ENCODE results near the gene SPINK14. TPM values are rescaled to one million over a fixed set of nuclear protein-coding genes. Genes with fewer than 3 reads are reported as not detected.

The SPINK14 gene
- total and polyA plus RNA-seq, 4 donors: not detected

DNA sequence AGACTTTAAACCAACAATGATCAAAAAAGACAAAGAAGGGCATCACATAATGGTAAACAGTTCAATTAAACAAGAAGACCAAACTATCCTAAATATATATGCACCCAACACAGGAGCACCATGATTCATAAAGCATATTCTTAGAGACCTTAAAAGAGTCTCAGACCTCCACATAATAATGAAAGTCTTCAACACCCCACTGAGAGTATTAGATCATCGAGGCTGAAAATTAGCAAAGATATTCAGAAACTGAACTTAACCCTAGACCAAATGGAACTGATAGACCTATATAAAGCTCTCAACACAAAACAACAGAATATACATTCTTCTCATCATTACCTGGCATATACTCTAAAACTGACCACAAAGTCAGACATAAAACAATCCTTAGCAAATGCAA lies 11.7 kb upstream of the SPINK14 start:
- Histone ChIP-seq H3K4me1 (ENCODE audit: control insufficient read depth in 4 of 4, insufficient read depth in 4 of 4, low read length in 3 of 4) (no peaks in the 10 kb centered on the region), H3K36me3 (ENCODE audit: control insufficient read depth in 4 of 4, insufficient read depth in 3 of 4, low read depth in 1 of 4, low read length in 3 of 4) (no peaks in the 10 kb centered on the region), H3K9me3 (ENCODE audit: control insufficient read depth in 4 of 4, low read length in 3 of 4) (no peaks in the 10 kb centered on the region), H3K9ac (ENCODE audit: low read depth in 1 of 2, low read length in 2 of 2) (no peak overlapping the region), H3K27ac (ENCODE audit: low read depth in 1 of 2, low read length in 2 of 2) (no peak overlapping the region), H3K4me3 (ENCODE audit: low read depth in 1 of 3, low read length in 3 of 3) (no peak overlapping the region), H3K27me3 (ENCODE audit: control insufficient read depth in 4 of 4, insufficient read depth in 4 of 4, low read length in 3 of 4) (no peaks in the 10 kb centered on the region)
- WGBS: 91% methylated on average over 1 of the region's 1 CpG
- DNase-seq (ENCODE audit: low spot score): no peak
- TF ChIP-seq YY1 (IDR thresholded peaks at IDR 0.05): no peak
- TF ChIP-seq RXRA (IDR thresholded peaks at IDR 0.05): no peak
- TF ChIP-seq NR2F2 (IDR thresholded peaks at IDR 0.05): no peak
- no peak for TF ChIP-seq HNF4G (IDR thresholded peaks at IDR 0.05)
- no peak for TF ChIP-seq TAF1 (conservative IDR thresholded peaks at IDR 0.05)

GRCh38 chr5:148162038-148162437 lies 6.3 kb upstream of the SPINK14 start:
- H3K27me3 ChIP-seq (ENCODE audit: control insufficient read depth in 4 of 4, insufficient read depth in 4 of 4, low read length in 3 of 4): no peaks in the 10 kb centered on the region
- 92% methylated on average over 1 of the region's 1 CpG for WGBS
- no peak for DNase-seq (ENCODE audit: low spot score)
- H3K9me3 ChIP-seq (ENCODE audit: control insufficient read depth in 4 of 4, low read length in 3 of 4): no peaks in the 10 kb centered on the region
- H3K9ac ChIP-seq (ENCODE audit: low read depth in 1 of 2, low read length in 2 of 2): no peak overlapping the region
- no peak overlapping the region for H3K4me3 ChIP-seq (ENCODE audit: low read depth in 1 of 3, low read length in 3 of 3)
- H3K4me1 ChIP-seq (ENCODE audit: control insufficient read depth in 4 of 4, insufficient read depth in 4 of 4, low read length in 3 of 4): no peaks in the 10 kb centered on the region
- no peak overlapping the region for H3K27ac ChIP-seq (ENCODE audit: low read depth in 1 of 2, low read length in 2 of 2)
- H3K36me3 ChIP-seq (ENCODE audit: control insufficient read depth in 4 of 4, insufficient read depth in 3 of 4, low read depth in 1 of 4, low read length in 3 of 4): no peaks in the 10 kb centered on the region
- TF ChIP-seq, protein P1, sequence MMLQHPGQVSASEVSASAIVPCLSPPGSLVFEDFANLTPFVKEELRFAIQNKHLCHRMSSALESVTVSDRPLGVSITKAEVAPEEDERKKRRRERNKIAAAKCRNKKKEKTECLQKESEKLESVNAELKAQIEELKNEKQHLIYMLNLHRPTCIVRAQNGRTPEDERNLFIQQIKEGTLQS (IDR thresholded peaks at IDR 0.05): no peak
- TF ChIP-seq SP1 (IDR thresholded peaks at IDR 0.05) (no peak), JUND (IDR thresholded peaks at IDR 0.05) (no peak), MAX (IDR thresholded peaks at IDR 0.05) (no peak), GABPA (IDR thresholded peaks at IDR 0.05 in 1 of 2, conservative IDR thresholded peaks at IDR 0.05 in 1 of 2) (no peak), RAD21 (IDR thresholded peaks at IDR 0.05) (no peak), RXRA (IDR thresholded peaks at IDR 0.05) (no peak), TAF1 (conservative IDR thresholded peaks at IDR 0.05) (no peak), FOXA2 (IDR thresholded peaks at IDR 0.05) (no peak), YY1 (IDR thresholded peaks at IDR 0.05) (no peak), HNF4A (conservative IDR thresholded peaks at IDR 0.05) (no peak), HNF4G (IDR thresholded peaks at IDR 0.05) (no peak), NR2F2 (IDR thresholded peaks at IDR 0.05) (no peak), REST (IDR thresholded peaks at IDR 0.05) (no peak), EGR1 (IDR thresholded peaks at IDR 0.05; ENCODE audit: low read depth in 2 of 2) (no peak), FOXA1 (IDR thresholded peaks at IDR 0.05) (no peak)
- TF ChIP-seq, protein P2, sequence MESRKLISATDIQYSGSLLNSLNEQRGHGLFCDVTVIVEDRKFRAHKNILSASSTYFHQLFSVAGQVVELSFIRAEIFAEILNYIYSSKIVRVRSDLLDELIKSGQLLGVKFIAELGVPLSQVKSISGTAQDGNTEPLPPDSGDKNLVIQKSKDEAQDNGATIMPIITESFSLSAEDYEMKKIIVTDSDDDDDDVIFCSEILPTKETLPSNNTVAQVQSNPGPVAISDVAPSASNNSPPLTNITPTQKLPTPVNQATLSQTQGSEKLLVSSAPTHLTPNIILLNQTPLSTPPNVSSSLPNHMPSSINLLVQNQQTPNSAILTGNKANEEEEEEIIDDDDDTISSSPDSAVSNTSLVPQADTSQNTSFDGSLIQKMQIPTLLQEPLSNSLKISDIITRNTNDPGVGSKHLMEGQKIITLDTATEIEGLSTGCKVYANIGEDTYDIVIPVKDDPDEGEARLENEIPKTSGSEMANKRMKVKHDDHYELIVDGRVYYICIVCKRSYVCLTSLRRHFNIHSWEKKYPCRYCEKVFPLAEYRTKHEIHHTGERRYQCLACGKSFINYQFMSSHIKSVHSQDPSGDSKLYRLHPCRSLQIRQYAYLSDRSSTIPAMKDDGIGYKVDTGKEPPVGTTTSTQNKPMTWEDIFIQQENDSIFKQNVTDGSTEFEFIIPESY (IDR thresholded peaks at IDR 0.05): no peak
- TF ChIP-seq, protein P3, sequence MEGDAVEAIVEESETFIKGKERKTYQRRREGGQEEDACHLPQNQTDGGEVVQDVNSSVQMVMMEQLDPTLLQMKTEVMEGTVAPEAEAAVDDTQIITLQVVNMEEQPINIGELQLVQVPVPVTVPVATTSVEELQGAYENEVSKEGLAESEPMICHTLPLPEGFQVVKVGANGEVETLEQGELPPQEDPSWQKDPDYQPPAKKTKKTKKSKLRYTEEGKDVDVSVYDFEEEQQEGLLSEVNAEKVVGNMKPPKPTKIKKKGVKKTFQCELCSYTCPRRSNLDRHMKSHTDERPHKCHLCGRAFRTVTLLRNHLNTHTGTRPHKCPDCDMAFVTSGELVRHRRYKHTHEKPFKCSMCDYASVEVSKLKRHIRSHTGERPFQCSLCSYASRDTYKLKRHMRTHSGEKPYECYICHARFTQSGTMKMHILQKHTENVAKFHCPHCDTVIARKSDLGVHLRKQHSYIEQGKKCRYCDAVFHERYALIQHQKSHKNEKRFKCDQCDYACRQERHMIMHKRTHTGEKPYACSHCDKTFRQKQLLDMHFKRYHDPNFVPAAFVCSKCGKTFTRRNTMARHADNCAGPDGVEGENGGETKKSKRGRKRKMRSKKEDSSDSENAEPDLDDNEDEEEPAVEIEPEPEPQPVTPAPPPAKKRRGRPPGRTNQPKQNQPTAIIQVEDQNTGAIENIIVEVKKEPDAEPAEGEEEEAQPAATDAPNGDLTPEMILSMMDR (IDR thresholded peaks at IDR 0.05; ENCODE audit: low read depth, low read length, missing input control): no peak
